Peyer's patch (tissue), 4 donors: Measurements from ENCODE around the gene USP34. TPM values are rescaled to one million over a fixed set of nuclear protein-coding genes. Genes with fewer than 3 reads are reported as not detected.

Experiments used
- DNase-seq, 3 donors: peaks; one replicate each; pipeline ENCODE4 v3.0.0-alpha.2; 2017 to 2019
- H3K27ac ChIP-seq, 4 donors: fragments of 200-600 bp; sonication (generic); one replicate each; pipeline ENCODE4 v1.5.1; 2016 to 2019
- H3K27me3 ChIP-seq, 2 donors: fragments of 200-600 bp; sonication (generic); one replicate each; pipeline ENCODE4 v1.5.1; 2019
- H3K36me3 ChIP-seq, 3 donors: fragments of 200-600 bp; sonication (generic); one replicate each; pipeline ENCODE4 v1.5.1; 2016 to 2019
- H3K4me1 ChIP-seq, 4 donors: fragments of 200-600 bp; sonication (generic); one replicate each; pipeline ENCODE4 v1.5.1; 2016 to 2019
- H3K4me3 ChIP-seq, 4 donors: fragments of 200-600 bp; sonication (generic); 1 replicate in 3 of 4; 2 replicates in 1 of 4; pipeline ENCODE4 v1.5.1; 2016 to 2019; ENCODE audit warnings: mild to moderate bottlenecking in 1 of 4
- H3K9me3 ChIP-seq, 4 donors: fragments of 200-600 bp; sonication (generic); one replicate each; pipeline ENCODE4 v1.5.1; 2016 to 2019; ENCODE audit warnings: mild to moderate bottlenecking in 1 of 4
- POLR2A ChIP-seq, 2 donors: fragments of 450-650 bp; IDR thresholded peaks; one replicate each; pipeline ENCODE4 v1.5.1; 2017; ENCODE audit warnings: antibody characterized with exemption in 2 of 2, mild to moderate bottlenecking in 2 of 2, moderate library complexity in 2 of 2
- total RNA-seq, 4 donors: library from RNA; depleted of rRNA; stranded (reverse); fragments of >200 nt; gene quantifications; one replicate each; pipeline ENCODE4 v1.1.0, GENCODE V29; 2016
- TF ChIP-seq, protein P1 (sequence below), 6 experiments: fragments of 450-650 bp in 4 of 6; fragments of 200-600 bp in 2 of 6; sonication (generic) in 1 of 6; IDR thresholded peaks; one replicate each; pipeline ENCODE4 v1.5.1; 2017 to 2019; ENCODE audit warnings: antibody characterized with exemption in 6 of 6, mild to moderate bottlenecking in 3 of 6, moderate library complexity in 1 of 6

Gene USP34
- total RNA-seq, 4 donors from 2014 or later, result 148 to 201 (median 172) TPM

DNA sequence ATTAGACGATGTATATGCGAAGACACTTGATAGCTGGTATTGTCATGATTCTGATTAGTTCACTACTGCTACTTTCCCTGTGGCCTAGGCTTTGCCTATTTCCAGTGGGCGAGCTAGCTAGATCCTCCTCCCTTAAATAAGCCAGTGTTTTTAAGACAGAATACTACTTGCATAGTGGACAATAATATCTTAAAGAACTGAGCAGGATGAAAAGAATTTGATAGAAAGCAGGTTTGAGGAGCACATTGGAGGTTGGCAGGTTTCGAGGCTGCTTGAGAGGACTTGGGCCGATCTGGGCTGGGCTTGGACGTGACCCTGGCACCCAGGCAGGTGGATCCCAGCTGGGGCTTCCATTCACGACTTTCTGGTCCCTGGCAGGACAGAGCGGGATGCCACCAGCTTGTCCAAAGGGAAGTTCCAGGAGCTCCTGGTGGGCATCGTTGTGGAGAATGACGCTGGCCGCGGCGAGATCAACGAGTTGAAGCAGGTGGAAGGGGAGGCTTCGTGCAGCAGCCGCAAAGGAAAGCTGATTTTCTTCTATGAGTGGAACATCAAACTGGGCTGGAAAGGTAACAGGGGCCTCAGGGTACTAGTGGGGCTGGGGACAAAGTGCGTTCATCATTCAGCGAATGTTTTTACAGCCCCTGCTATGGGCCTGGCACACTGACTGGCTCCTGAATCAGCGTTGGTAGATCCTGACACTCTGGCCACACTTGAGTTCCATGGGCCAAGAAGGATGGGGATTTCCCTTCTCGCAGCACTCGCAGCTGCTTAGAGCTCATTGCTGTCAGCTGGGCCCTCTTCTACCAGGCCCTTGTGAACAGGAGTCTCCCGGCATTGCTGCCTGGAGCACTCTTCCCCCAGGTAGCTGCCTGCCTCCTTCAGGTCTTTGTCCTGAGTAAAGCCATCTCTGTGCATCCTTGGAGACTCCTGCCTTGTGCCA lies 292.0 kb downstream of the USP34 start:
- peak in 1 of 3 donors; percentile 55 for DNase-seq
- Histone ChIP-seq H3K4me3 (peak overlapping the region in 2 of 4 donors; percentile 93 to 100), H3K27ac (peak overlapping the region; percentile 97 to 99 (median 98)), H3K27me3 (no peaks in the 10 kb centered on the region), H3K36me3 (peaks cover 0 to 33% (median 0%) of the 10 kb centered on the region in 3 donors), H3K9me3 (no peaks in the 10 kb centered on the region), H3K4me1 (peaks cover 3 to 45% (median 17%) of the 10 kb centered on the region in 4 donors)
- TF ChIP-seq, protein P1, sequence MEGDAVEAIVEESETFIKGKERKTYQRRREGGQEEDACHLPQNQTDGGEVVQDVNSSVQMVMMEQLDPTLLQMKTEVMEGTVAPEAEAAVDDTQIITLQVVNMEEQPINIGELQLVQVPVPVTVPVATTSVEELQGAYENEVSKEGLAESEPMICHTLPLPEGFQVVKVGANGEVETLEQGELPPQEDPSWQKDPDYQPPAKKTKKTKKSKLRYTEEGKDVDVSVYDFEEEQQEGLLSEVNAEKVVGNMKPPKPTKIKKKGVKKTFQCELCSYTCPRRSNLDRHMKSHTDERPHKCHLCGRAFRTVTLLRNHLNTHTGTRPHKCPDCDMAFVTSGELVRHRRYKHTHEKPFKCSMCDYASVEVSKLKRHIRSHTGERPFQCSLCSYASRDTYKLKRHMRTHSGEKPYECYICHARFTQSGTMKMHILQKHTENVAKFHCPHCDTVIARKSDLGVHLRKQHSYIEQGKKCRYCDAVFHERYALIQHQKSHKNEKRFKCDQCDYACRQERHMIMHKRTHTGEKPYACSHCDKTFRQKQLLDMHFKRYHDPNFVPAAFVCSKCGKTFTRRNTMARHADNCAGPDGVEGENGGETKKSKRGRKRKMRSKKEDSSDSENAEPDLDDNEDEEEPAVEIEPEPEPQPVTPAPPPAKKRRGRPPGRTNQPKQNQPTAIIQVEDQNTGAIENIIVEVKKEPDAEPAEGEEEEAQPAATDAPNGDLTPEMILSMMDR (IDR thresholded peaks at IDR 0.05), result no peak
- TF ChIP-seq POLR2A (IDR thresholded peaks at IDR 0.05), result no peak

DNA sequence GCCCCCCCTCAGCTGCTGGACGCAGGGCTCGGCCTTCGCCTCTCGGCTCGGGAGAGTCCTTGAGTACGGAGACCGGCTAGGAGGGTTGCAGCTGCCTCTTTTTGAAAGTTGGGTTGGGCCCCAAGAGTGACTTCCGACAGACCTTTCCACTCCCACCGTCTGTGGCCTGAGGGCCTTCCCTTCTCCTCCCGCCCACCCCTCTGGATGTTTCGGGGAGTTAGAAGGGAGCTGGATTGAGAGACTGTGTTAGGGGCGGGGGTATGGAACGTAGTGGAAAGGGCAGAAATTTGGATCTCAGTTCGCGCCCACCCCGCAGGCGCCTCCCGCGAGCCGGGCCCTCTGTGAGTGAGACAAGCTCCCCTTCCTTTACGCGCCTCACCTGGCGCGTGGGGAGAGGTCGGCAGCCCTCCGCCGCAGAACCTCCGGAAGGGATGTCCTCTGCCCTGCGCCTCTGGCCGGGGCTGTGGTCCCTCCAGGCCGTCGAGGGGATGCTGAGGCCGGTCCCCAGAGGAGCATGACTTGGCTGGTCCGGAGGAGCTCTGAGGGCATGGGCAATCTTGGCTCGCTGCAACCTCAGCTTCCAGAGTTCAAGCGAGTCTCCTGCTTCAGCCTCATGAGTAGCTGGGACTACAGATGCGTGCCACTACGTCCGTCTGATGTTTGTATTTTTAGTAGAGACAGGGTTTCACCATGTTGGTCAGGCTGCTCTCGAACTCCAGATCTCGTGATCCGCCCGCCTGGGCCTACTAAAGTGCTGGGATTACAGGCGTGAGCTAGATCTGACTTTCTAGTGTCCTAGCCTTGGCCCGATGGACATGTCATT lies 292.9 kb downstream of the USP34 start:
- no peak for TF ChIP-seq POLR2A (IDR thresholded peaks at IDR 0.05)
- TF ChIP-seq, protein P1 (IDR thresholded peaks at IDR 0.05), result no peak
- Histone ChIP-seq H3K27me3 (no peaks in the 10 kb centered on the region), H3K4me1 (peaks cover 3 to 45% (median 17%) of the 10 kb centered on the region in 4 donors), H3K9me3 (no peaks in the 10 kb centered on the region), H3K27ac (peak overlapping the region; percentile 97 to 99 (median 98)), H3K4me3 (peak overlapping the region; percentile 80 to 100 (median 90)), H3K36me3 (peaks cover 0 to 24% (median 0%) of the 10 kb centered on the region in 3 donors)
- DNase-seq, result peak; percentile 36 to 67 (median 57)

DNA sequence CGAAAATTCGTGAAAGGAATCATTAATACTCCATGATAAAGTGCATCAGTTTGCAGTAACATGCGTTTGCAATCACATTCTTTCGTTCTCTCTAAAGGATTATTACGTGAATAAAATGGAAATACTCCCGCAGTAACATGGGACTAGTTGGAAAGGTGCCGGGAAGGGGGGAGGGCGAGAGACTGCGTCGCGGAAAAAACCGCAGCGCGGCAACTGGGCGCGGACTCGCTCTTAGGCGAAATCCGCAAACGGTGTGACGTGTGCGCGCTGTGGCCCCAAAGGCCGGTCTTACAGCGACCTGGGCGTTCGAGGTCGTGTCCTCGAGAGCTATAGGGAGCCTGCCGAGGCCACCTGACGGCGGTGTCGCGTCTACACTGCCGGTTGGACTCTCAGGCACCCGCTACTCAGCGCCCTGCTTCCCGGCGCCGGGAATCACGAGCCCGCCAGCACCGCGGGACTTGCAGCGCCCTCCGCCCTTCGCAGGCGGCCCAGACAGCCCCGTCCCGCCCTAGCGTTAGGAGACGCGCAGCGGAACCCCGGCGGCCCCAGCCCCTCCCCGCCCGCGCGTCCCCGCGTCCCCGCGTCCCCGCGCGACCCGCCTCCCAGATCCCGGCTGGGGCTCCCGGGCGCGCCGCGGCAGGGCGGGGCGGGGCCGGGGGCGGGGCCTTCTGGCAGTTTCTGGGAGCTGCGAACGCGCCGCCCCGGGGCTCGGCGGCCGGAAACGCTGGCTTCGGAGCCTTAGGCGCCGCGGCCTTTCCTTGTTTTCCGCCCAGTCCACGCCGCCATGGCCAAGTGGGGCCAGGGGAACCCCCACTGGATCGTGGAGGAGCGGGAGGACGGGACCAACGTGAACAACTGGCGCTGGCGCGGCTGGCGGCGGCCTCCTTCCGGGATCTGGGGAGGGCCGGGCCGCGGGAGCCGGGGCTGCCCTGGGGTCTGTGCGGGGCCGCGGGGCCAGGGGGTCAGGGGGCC lies 293.8 kb downstream of the USP34 start:
- H3K4me3 ChIP-seq, result peak overlapping the region; percentile 80 to 100 (median 90)
- H3K4me1 ChIP-seq, result peaks cover 3 to 45% (median 17%) of the 10 kb centered on the region in 4 donors
- H3K27ac ChIP-seq, result peak overlapping the region; percentile 97 to 99 (median 98)
- peaks cover 0 to 15% (median 0%) of the 10 kb centered on the region in 3 donors for H3K36me3 ChIP-seq
- TF ChIP-seq POLR2A (IDR thresholded peaks at IDR 0.05), result peak; percentile 86 to 92
- TF ChIP-seq, protein P1 (IDR thresholded peaks at IDR 0.05), result peak in 3 of 6 experiments; percentile 19 to 31 (median 22)
- peak; percentile 89 to 98 (median 97) for DNase-seq
- no peaks in the 10 kb centered on the region for H3K9me3 ChIP-seq
- no peaks in the 10 kb centered on the region for H3K27me3 ChIP-seq

DNA sequence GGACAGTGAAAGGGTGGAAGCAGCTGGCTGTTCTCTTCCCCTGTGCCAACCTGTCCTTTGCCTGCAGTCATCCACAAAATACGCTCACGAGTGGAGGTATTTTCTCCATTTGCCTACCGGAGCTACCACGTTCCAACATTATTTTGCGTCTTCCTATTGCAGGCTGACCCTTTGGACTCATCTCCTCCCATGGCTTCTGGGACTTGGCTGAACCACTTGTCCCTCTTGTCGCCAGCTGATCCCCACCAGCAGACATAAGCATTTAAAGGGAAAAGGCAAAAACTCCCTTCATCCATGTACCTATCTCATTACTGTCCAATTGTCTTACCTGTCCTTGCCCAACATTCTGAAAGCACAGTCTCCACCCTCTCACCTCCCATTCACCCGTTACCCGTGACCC lies 295.9 kb downstream of the USP34 start:
- Histone ChIP-seq H3K4me1 (peaks cover 3 to 26% (median 14%) of the 10 kb centered on the region in 4 donors), H3K36me3 (no peaks in the 10 kb centered on the region), H3K4me3 (no peak overlapping the region), H3K27ac (no peak overlapping the region), H3K27me3 (no peaks in the 10 kb centered on the region), H3K9me3 (no peaks in the 10 kb centered on the region)
- DNase-seq, result no peak
- TF ChIP-seq, protein P1 (IDR thresholded peaks at IDR 0.05), result no peak
- TF ChIP-seq POLR2A (IDR thresholded peaks at IDR 0.05), result no peak
